Endometrial microvascular endothelial cells (primary cell): ENCODE measurements around the gene ZNF440. TPM values are rescaled to one million over a fixed set of nuclear protein-coding genes. Genes with fewer than 3 reads are reported as not detected.
"Not testable (repeated sequence)": the region's sequence is repeated elsewhere in the genome, so short reads cannot be mapped to it uniquely, and the experiment has no call there.

Experiments used
- in situ Hi-C: cut with HindIII; loops from 2 replicates; pipeline ENCODE4 v1.10.0; 2017; ENCODE audit warnings: low sequenced_read_pairs, low pct_unique_long_range_greater_than_20kb; ENCODE audit errors: inconsistent ontology term
- total RNA-seq: library from RNA; depleted of rRNA; stranded (reverse); fragments of >200 nt; gene quantifications from one replicate; pipeline ENCODE4 v1.2.3, GENCODE V29; 2015; ENCODE audit errors: inconsistent ontology term

Gene ZNF440
- total RNA-seq, 1 donor from 2014 or later = 4.2 TPM

GRCh38 chr19:11873762-11874161 lies 59.7 kb downstream of the ZNF440 start:
- in situ Hi-C loops = no loop called here

DNA sequence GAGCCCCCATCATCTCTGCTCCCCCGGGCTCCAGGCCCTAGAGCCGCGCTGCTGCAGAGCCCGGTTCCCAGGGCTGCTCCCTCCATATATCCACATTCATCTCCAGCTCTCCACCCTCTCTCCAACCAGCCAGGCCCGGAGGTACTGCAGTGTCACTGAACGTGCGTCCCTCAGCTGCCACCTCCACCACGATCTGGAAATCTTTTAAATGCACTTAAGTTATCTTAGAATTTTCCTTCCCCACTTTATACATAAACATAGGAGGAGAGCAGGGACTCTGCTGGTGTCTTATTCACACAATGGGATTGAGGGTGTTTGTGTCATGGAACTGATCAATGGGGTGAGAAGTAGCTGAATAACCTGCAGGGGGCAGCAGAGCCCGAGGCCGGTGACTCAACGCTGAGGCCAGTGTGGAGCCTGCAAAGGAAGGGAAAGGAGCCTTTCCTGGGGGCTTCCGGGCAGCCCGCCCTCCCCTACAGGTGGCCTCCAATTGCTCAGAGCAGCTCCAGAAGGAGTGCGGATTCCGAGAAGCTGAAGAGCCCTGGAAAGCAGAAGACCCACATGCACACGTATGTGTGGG lies 65.7 kb downstream of the ZNF440 start:
- in situ Hi-C loops = not testable (repeated sequence)

DNA sequence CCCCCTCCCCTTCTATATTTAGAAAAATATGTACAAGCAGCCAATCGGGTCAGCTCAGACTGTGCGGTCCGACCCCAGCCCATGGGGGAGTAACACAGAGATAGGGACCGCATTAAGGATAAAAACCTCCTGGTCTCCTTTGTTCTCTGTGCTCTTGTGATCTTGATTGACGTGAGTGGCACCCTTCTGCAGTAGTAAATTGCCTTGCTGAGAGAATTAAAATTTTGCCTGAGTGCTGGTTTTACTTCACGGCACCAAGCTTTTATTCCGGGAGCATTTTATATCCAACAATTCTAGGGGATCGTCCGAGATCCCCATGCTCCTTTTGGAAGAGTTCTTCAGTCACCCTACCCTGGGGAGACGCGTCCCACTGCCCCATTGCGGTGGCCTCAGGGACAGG lies 66.5 kb downstream of the ZNF440 start:
- in situ Hi-C loops = no loop called here

DNA sequence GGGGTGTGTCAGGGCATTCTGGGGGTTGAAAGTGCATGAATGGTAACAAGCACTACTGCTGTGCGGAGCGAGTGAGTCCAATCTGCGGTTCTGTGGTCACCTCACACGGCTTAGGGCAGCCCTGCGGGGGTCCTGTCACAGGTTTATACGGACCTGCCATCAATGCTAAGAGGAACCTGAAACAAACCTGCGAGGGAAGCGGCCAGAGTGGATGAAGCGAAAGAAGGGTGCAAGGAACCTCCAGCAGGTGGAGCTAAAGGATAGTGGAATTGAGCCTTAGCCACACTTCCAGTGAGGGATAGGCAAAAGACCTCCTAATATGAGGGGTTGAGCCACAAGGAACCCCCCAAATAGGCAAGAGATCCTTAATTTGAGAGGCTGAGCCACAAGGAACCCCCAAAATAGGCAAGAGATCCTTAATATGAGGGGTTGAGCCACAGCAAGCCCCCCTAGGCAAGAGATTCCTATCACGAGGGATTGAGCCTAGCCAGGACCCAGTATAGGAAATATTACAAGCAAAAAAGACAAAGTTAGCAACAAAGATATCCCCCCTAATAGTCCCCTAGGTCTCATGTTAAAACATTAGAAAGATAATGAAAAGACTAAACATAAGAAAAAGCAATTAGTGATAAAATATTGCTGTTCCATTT lies 67.2 kb downstream of the ZNF440 start:
- in situ Hi-C loops = no loop called here

GRCh38 chr19:11882606-11883005 lies 68.5 kb downstream of the ZNF440 start:
- in situ Hi-C loops = no loop called here

Other genes starting within 250 kb of the ZNF440 start
- gene ACP5, start 236.6 kb upstream of the ZNF440 start, total RNA-seq = not detected
- gene ZNF627, start 216.8 kb upstream of the ZNF440 start, total RNA-seq = 8.2 TPM
- gene ZNF823, start 75.3 kb upstream of the ZNF440 start, total RNA-seq = 4.9 TPM
- gene ZNF441, start 47.3 kb upstream of the ZNF440 start, total RNA-seq = 1.3 TPM
- 0.09 TPM for gene ZNF491, start 15.8 kb upstream of the ZNF440 start, total RNA-seq
- 0.09 TPM for gene ZNF439, start 34.5 kb downstream of the ZNF440 start, total RNA-seq
- 3.3 TPM for gene ZNF69, start 73.5 kb downstream of the ZNF440 start, total RNA-seq
- gene ZNF700, start 110.8 kb downstream of the ZNF440 start, total RNA-seq = 2.2 TPM
- gene ZNF763, start 150.8 kb downstream of the ZNF440 start, total RNA-seq = 1.5 TPM
- 1.2 TPM for gene ZNF433, start 221.4 kb downstream of the ZNF440 start, total RNA-seq
- 0.09 TPM for gene ZNF878, start 238.7 kb downstream of the ZNF440 start, total RNA-seq